Renal cortical epithelial cell (primary cell): ENCODE results near the gene MCM5. TPM values are rescaled to one million over a fixed set of nuclear protein-coding genes. Genes with fewer than 3 reads are reported as not detected.
A peak's percentile ranks its signal among the peaks of the same experiment; 100 is the strongest.

Experiments used
- DNase-seq: peaks from one replicate; pipeline ENCODE4 v3.0.0-alpha.2; 2011; ENCODE audit warnings: low read depth
- total RNA-seq: library from RNA; depleted of rRNA; stranded (reverse); fragments of >200 nt; gene quantifications from 2 replicates; pipeline ENCODE4 v1.2.3, GENCODE V29; 2014

Gene MCM5
- total RNA-seq, 1 donor from 2014 or later: 11.4 TPM

DNA sequence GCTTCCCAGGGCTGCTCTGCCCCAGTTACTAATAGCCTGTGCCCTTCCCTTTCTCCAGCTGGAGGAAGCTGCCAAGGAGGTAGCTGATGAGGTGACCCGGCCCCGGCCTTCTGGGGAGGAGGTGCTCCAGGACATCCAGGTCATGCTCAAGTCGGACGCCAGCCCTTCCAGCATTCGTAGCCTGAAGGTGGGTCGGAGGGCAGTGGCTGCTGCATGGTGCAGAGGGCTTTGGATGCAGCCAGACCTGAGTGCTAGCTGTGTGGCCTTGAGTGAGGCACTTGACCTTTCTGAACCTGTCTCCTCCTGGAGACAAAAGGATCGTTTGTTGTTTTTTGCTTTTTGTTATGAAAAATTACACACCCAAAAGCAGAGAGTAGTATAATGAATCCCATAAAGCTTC is 3.4 kb downstream of the MCM5 start:
- DNase-seq: no peak

DNA sequence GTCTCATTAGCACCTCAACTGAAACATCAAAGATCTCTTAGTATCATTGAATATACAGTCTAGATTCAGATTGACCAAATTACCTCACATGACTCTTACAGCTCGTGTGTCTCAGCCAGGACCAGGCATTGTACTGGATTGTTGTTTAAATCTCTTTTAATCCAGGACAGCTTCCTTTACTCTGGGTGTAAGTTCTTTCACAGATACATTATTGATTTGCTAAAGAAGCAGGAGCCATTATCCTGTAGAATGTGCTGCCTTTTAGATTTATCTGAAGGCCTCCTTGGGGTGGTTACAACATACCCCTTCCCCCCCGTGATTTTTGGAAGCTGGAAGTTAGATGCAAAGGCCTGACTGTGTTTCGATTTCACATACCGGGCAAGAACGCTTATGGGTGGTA is 4.2 kb downstream of the MCM5 start:
- no peak for DNase-seq

DNA sequence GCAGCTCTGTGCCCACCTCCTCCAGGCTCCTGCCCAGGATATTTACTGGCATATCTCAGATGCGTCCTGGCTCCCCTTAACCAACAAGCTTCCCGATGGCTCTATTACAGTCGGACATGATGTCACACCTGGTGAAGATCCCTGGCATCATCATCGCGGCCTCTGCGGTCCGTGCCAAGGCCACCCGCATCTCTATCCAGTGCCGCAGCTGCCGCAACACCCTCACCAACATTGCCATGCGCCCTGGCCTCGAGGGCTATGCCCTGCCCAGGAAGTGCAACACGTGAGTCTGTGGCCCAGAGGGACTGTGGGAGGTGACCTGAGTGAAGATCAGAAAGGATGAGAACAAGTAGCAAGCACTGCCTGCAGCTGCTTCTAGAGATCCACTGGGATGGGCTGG is 6.5 kb downstream of the MCM5 start:
- DNase-seq: no peak

DNA sequence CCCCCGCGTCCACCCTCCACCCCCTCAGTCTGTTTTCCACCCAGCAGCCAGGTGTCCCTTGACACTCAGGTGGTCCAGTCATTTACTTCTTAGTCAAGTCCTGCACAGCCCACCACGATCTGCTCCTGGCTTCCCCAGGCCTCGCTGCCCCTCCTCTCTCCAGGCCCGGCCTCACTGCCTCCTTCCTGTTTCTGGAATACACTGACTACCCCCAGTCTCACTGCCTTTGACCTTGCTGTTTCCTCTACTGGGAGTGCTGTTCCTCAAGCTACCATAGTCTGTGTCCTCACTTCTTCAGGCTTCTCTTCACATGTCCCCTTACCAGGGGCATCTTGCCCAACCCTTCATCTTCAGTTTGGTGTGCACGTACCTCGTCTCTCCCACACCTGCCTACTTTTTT is 7.4 kb downstream of the MCM5 start:
- DNase-seq: no peak

DNA sequence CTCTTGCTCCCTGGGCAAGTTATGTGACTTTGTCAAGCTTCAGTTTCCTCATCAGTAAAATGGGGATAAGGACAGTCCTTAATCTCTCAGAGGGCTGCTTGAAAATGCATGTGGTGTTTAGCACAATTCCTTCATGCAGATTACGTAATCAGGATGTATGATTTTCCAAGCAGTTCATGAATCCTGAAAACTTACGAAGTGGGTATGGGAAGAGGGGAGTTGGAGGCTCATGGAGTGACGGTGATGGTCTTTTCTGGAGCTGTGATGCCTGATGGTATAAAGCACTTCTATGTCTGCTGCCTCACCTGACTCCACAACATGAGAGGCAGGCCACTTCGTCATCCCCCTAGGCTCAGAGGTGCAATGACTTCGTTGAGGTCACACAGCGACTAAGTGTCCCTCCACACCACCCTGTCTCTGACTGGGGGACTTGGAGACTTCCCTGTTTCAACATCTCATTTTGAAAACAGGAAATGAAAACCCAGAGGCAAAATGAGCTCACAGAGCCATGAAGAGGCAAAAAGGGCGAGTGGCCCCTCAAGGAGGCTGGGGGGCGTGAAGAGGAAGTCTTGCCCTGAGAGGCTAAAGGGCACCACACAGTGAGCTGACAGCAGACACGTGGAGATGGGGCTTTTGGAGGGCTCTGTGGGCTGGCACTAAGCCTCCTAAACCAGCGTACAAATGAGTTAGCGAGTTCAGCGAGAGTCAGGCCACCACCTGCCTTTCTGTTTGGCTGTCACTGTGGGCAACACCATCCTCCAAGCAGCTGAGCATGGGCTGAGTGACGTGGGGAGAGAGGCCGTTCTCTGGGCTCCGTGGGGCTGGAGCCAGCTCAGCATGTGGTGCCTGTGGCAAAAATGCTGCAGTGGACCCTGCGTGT is 10.1 kb downstream of the MCM5 start:
- peak; percentile 31 for DNase-seq

DNA sequence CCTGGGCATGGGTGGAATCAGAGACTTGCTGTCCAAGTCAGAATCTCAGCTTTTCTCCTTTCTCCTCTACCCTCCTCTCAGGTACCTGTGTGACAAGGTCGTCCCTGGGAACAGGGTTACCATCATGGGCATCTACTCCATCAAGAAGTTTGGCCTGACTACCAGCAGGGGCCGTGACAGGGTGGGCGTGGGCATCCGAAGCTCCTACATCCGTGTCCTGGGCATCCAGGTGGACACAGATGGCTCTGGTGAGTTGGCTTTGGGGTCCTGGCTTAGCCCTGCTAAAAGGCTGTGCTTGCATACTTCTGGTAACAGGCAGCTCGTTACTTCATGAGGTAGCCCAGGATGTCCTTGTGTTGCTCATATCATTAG is 10.7 kb downstream of the MCM5 start:
- DNase-seq: no peak

DNA sequence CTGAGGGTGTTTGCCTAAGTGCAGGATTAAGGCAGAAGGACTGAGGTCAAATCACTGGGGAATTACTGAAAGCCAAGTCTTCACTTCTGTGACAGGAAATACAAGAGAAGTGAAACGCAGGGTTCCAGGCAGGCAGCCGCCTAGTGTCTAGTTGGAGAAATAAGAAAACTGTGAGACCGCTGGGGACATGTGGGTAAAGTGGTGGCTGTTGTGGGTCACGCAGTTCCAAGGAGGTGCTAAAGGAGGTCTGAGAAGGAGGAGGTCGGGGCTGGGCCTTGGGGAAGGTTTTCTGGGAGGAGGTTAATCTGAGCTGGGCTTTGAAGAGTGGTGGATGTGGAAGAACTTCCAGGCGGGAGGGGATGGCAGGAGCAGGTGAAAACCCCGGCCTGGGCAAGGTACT is 11.2 kb downstream of the MCM5 start:
- DNase-seq: no peak

DNA sequence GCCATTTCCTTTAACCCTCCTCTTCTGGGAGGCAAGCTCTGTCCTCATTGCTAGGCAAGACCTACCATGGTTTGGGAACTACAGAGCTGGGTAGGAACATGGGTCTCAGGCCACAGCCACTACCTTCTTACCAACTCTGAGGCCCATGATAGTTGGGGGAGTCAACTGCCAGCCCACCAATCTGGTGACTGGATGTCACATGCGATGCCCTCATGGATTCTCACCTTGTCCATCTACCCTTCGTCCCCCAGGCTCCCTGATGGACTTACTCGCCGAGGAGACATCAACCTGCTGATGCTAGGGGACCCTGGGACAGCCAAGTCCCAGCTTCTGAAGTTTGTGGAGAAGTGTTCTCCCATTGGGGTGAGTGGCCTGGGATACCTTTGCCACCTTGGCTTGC is 13.7 kb downstream of the MCM5 start:
- DNase-seq: no peak

DNA sequence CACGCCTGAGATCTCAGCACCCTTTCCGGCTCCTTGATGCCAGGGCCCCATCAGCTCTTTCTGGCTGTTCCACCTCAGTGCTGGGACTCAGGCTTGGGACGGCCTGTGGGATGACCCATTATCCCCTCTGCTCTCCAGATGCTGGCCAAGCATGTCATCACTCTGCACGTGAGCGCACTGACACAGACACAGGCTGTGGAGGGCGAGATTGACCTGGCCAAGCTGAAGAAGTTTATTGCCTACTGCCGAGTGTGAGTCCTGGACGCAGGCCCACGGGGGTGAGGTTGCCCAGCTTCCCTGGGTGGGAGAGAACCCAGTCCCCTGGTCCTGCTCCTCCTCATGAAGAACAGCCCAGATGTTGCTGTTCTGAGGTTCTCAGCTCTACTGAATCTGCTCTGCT is 17.7 kb downstream of the MCM5 start:
- no peak for DNase-seq

DNA sequence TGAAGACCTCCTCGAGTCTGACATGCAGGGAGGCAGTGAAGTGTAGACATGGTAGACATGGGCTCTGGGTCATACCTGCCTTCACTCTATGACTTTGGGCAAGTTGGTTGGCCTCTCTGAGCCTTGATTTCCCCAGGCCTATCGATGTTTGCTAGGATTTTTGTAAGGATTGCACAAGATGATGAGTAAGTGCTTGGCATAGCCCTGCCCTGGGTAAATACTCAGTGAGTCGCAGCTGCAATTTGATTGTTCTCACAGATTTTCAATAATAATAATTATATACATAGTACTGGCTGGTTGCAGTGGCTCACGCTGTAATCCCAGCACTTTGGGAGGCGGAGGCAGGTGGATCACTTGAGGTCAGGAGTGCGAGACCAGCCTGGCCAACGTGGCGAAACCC is 18.1 kb downstream of the MCM5 start:
- peak; percentile 70 for DNase-seq

DNA sequence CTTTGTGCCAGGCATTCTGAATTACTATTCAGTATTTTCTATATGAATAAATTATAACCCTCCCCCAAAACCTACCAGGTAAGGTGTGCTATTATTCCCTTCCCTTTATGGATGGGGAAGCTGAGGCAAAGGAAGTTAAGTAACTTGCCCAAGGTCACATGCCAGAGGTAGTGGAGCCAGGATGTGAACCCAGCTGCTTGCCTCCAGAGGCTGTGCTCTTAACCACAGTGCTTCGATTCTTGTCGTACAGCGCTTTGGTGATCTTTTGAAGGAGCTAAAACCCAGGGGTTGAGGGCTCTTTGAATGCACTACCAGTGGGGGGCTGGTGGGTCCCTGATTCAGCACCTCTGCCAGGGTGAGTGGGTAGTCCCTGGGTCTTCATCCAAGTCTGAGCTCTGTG is 18.8 kb downstream of the MCM5 start:
- DNase-seq: no peak

DNA sequence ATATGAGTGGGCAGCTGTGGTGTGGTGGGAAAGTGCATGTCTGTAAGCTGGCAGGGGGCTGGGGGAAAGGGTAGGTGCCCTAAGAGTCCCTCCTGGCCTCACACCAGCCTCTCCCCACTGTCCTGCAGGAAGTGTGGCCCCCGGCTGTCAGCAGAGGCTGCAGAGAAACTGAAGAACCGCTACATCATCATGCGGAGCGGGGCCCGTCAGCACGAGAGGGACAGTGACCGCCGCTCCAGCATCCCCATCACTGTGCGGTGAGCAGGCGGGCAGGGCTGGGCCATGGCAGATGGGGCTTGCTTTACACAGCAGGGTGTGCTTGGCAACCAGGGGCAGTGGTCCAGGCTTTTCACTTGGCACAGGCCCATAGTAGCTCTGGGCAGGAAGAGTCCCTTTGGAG is 19.8 kb downstream of the MCM5 start:
- DNase-seq: no peak

DNA sequence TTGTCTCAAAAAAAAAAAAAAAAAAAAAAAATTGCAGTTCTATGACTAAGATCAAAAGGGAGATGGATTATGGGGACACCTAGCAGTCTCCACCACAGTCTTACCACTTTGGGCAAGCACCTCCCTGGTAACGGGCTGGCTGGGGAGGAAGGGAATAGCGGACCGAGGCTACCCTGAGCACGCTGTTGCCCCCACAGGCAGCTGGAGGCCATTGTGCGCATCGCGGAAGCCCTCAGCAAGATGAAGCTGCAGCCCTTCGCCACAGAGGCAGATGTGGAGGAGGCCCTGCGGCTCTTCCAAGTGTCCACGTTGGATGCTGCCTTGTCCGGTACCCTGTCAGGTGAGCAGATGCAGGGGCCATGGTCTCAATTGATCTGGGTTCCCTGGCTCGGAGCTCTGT is 21.2 kb downstream of the MCM5 start:
- no peak for DNase-seq

DNA sequence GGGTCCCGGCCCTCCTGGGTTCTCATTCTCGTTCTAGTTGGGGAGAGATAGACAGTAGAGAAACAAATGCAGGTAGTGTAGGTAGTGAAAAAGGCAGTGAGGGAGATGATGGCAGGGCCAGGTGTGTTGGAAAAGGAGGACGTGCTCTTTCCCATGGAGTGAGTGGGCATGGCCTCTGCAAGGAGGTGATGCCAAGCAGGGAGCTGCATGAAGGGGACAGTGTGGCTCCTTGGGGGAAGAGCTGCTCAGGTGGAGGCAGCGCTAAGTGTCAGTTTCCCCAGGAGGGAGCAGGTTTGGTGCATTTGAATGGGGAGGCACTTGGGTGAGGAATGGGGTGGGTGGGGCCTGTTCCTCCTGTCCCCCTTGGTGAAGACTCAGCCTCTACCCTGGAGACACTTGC is 22.2 kb downstream of the MCM5 start:
- DNase-seq: no peak

DNA sequence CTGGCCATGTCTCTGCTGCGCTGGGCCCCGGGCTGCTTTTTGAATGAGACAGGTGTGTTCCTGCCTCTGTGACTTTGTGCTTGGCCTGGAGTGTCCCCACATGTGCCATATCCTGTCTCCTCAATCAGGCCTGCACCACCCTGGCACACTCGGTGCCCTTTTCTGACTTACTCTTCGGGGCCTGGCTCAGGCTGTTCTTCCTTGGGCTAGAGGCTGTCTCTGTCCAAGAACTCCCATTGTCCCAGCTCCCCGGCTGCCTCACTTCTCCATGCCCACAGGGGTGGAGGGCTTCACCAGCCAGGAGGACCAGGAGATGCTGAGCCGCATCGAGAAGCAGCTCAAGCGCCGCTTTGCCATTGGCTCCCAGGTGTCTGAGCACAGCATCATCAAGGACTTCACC is 23.0 kb downstream of the MCM5 start:
- DNase-seq: no peak

DNA sequence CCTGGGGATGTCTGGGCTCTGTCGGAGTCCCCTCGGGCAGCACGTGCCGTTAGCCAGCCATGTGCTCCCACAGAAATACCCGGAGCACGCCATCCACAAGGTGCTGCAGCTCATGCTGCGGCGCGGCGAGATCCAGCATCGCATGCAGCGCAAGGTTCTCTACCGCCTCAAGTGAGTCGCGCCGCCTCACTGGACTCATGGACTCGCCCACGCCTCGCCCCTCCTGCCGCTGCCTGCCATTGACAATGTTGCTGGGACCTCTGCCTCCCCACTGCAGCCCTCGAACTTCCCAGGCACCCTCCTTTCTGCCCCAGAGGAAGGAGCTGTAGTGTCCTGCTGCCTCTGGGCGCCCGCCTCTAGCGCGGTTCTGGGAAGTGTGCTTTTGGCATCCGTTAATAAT is 24.1 kb downstream of the MCM5 start:
- DNase-seq: no peak

DNA sequence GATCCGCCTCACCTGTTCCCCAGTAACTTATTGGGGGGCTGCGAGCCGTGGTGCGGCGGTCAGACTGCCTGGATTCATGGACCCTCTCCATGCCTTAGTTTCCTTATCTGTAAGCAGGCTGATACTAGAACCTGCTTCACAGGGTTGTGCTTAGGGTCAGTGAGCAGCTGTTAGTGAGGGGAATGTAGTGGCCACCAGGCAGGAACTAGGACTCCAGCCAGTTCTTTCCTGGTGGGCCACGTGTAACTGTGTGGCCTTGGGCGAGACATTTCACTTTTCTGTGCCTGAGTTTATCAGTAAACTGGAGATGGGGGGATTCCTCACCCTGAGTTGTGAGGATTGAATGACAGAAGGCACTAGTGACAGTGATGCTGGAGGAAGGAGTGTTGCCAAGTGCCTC is 24.8 kb downstream of the MCM5 start:
- no peak for DNase-seq

DNA sequence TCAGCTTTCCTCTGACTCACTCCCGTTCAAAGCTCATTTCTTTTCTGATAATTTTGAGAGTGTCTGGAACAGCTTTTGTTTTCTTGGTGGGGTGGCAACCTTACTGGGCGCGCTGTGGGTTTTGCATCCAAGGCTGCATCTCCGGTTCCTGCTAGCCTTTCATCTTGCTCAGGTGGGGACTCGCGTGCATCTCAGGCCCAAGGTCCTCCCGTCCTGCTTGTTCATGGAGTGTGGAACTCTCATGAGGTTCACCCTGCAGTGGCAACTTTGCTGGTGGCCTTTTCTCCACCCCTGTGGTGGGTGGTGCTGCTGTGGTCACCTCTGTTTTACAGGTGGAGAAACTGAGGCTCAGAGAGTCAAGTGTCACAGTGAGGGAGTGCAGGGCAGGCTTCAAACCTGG is 25.6 kb downstream of the MCM5 start:
- DNase-seq: no peak

DNA sequence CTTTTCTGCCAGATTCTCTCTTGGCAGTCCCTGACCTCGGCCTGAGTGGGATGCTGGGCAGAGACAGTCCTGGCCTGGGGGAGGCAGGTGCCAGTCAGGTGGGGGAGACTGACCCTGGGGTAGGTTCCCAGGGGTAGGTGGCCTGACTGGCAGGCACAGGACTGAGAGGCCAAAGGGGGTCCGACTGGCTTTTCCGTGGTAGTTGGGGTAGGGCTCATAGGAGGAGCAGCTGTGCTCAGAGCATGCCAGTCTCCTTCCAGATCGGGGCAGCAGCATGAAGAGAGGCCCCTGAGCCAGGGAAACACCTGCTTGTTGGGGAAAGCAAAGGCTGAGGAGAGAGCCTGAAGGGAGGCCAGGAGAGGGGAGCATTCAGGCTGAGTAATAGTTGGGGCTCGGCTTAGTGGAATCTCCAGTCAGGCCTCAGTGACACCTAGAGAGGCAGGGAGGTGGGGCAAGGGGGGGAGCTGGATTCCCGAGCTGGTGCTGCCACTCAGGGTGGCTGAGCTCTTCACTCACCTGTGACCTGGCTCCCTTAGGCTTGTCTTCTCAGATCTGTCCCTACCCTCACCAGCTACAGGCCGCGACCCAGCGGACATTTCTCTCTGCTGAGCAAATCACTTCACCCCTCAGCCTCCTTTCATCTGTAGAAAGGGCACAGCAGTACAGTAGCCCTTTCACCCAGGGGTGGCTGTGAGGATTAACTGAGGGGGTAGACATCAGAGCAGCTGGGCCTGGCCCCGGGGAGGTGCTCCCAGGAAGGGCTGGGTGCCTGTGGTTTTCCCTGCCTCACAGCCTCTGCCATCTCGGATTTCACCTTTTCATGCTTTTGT is 26.2 kb downstream of the MCM5 start:
- DNase-seq: peak; percentile 38

DNA sequence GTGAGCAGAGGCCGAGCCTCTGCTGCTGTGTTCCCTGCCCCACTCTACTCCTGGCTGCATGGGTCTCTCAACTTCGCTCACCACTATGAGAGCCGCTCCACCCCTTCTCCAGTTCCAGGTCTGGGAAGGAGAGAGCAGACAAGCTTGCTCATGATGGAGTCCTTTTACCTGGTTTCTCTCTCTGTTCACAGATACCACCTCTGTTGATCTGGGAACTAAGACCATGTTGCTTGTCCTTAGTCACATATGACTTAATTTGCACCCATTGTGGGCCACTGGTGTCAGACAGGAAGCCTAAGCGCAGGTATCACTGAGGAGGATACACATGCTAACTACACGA is 26.8 kb downstream of the MCM5 start:
- no peak for DNase-seq

DNA sequence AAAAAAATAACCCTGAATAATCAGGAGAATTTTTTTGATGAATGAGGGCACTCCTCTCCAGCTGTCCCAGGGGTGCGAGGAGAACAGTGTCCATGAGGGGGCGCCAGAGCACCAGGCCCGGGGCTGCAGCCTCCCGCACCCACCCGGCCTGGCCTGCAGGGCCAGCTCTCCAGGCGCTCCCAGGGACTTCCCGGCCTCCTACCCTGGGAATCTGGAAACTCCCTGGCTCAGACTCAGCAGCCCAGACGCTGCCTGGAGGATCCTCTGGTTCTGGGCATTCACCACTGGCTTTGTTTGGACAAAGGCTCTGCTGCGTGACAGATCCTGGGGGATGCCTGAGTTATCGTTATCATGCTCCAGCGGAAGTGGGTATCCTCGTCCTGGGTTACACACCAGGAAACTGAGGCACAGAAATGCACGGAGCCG is 31.0 kb downstream of the MCM5 start:
- DNase-seq: peak; percentile 86

DNA sequence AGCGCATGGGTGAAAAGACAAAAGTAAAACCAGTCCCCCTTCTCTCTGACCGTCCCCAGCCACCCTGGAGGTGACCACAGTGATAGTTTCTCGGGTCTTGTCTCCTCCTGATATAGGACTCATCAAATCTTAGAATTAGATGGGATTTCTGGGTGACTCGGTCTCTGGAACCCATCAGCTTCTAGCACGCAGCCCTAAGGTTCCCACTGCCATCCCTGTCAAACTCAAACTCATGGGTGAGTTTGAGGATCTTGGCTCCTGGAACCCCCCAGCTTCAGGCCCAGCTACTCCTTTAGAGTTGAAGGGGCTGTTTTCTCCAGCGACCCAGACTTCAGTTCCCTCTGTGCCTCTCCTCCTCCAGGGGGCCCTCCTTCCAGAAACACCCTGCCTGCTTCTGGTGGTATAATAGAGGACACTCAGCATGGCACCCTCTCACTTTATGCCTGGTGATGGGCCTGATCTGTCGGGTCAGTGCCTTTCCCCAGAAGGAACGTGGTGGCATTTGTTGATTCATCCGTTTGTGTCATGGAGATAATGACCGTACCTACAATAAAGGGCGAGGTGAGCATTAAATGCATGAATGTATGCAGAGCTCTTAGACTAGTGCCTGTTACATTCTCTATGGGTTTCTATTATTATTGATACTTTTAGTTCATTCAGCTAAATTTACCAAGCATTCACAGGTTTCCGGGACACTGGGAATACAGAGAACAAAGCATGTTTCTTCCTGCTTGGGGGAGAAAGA is 31.7 kb downstream of the MCM5 start:
- DNase-seq: no peak
